OCI-LY7 (cell line): Measurements from ENCODE around the gene LPGAT1. TPM values are rescaled to one million over a fixed set of nuclear protein-coding genes. Genes with fewer than 3 reads are reported as not detected.
"Not testable (repeated sequence)": the region's sequence is repeated elsewhere in the genome, so short reads cannot be mapped to it uniquely, and the experiment has no call there.

Experiments used
- BruUV-seq: library from RNA; stranded (reverse); fragments of 400-500 nt; replicated peaks from 2 replicates; lab custom pipeline; 2021; lab: Mats Ljungman, UMichigan
- CTCF ChIA-PET: fragments of 300-600 bp; sonication (Branson Sonifier 250); formaldehyde crosslinking; loops from one replicate; lab custom pipeline; 2022; ENCODE audit warnings: antibody characterized with exemption; ENCODE audit not compliant: unreplicated experiment; lab: Charles Lee
- POLR2A ChIA-PET: fragments of 300-600 bp; sonication (Branson Sonifier 250); formaldehyde crosslinking; loops from one replicate; lab custom pipeline; 2022; ENCODE audit warnings: antibody characterized with exemption; lab: Charles Lee
- DNase-seq: peaks from one replicate; pipeline ENCODE4 v3.0.0-alpha.2; 2015; ENCODE audit warnings: low spot score
- H2AFZ ChIP-seq: fragments of 200-600 bp; sonication (generic), shearing (Covaris generic); 2 replicates; pipeline ENCODE4 v1.6.1; 2014; ENCODE audit warnings: mild to moderate bottlenecking, antibody characterized with exemption, low read length, moderate library complexity
- H3K27ac ChIP-seq: fragments of 200-600 bp; sonication (generic); 2 replicates; pipeline ENCODE4 v1.5.1; 2014; ENCODE audit warnings: mixed run types, low read depth, mild to moderate bottlenecking, moderate library complexity, low read length, inconsistent platforms; ENCODE audit not compliant: poor library complexity, severe bottlenecking
- H3K36me3 ChIP-seq: fragments of 200-600 bp; sonication (generic); 2 replicates; pipeline ENCODE4 v1.6.1; 2014; ENCODE audit warnings: mild to moderate bottlenecking, antibody characterized with exemption, low read length, moderate library complexity, mixed read lengths; ENCODE audit not compliant: insufficient read depth
- H3K4me1 ChIP-seq: fragments of 200-600 bp; sonication (generic); 2 replicates; pipeline ENCODE4 v1.5.1; 2014; ENCODE audit warnings: mild to moderate bottlenecking, low read length; ENCODE audit not compliant: insufficient read depth, poor library complexity, severe bottlenecking
- H3K4me2 ChIP-seq: fragments of 200-600 bp; sonication (generic); 2 replicates; pipeline ENCODE4 v1.6.1; 2014; ENCODE audit warnings: mild to moderate bottlenecking, low read length
- H3K4me3 ChIP-seq: fragments of 200-600 bp; sonication (generic); 2 replicates; pipeline ENCODE4 v1.5.1; 2014; ENCODE audit warnings: mild to moderate bottlenecking, low read depth, low read length; ENCODE audit not compliant: poor library complexity, severe bottlenecking
- H3K79me2 ChIP-seq: fragments of 200-600 bp; sonication (generic); 2 replicates; pipeline ENCODE4 v1.6.1; 2016; ENCODE audit warnings: low read depth, mild to moderate bottlenecking, low read length, moderate library complexity, mixed read lengths; ENCODE audit not compliant: insufficient read depth
- H3K9me2 ChIP-seq: fragments of 200-600 bp; sonication (generic); 2 replicates; pipeline ENCODE4 v1.6.1; 2016; ENCODE audit warnings: mild to moderate bottlenecking, low read length, mixed read lengths; ENCODE audit not compliant: insufficient read depth
- H3K9me3 ChIP-seq: fragments of 200-600 bp; sonication (generic); 2 replicates; pipeline ENCODE4 v1.6.1; 2014; ENCODE audit warnings: mild to moderate bottlenecking, mixed run types, low read length, mixed read lengths
- H4K20me1 ChIP-seq: fragments of 200-600 bp; sonication (generic); 2 replicates; pipeline ENCODE4 v1.6.1; 2014; ENCODE audit warnings: mild to moderate bottlenecking, antibody characterized with exemption, low read length, moderate library complexity, mixed read lengths; ENCODE audit not compliant: insufficient read depth
- EZH2phosphoT487 ChIP-seq: fragments of 200-600 bp; sonication (generic); IDR thresholded peaks from 2 replicates; pipeline ENCODE4 v1.6.1; 2018; ENCODE audit warnings: low read depth, borderline replicate concordance, mild to moderate bottlenecking, mixed run types, antibody characterized with exemption, low read length, moderate library complexity, mixed read lengths
- intact Hi-C: fragments of 100-400 bp; cut with micrococcal nuclease; formaldehyde crosslinking; loops from one replicate; pipeline ENCODE4 v1.10.0; 2022; ENCODE audit not compliant: unreplicated experiment
- total RNA-seq, 2 experiments: library from RNA; depleted of rRNA in 1 of 2; stranded (reverse); fragments of >200 nt in 1 of 2; shearing (Covaris generic) in 1 of 2; gene quantifications; 2 replicates each; pipeline ENCODE4 v1.2.3, GENCODE V29; 2014 to 2022
- TF ChIP-seq, protein P1 (sequence below): fragments of 200-600 bp; sonication (generic); conservative IDR thresholded peaks from 2 replicates; pipeline ENCODE4 v1.5.1; 2014; ENCODE audit warnings: mild to moderate bottlenecking, antibody characterized with exemption, low read length, moderate library complexity, mixed read lengths

The LPGAT1 gene
- total RNA-seq, 2 experiments from 2014 or later: 14.1 to 35.2 TPM

DNA sequence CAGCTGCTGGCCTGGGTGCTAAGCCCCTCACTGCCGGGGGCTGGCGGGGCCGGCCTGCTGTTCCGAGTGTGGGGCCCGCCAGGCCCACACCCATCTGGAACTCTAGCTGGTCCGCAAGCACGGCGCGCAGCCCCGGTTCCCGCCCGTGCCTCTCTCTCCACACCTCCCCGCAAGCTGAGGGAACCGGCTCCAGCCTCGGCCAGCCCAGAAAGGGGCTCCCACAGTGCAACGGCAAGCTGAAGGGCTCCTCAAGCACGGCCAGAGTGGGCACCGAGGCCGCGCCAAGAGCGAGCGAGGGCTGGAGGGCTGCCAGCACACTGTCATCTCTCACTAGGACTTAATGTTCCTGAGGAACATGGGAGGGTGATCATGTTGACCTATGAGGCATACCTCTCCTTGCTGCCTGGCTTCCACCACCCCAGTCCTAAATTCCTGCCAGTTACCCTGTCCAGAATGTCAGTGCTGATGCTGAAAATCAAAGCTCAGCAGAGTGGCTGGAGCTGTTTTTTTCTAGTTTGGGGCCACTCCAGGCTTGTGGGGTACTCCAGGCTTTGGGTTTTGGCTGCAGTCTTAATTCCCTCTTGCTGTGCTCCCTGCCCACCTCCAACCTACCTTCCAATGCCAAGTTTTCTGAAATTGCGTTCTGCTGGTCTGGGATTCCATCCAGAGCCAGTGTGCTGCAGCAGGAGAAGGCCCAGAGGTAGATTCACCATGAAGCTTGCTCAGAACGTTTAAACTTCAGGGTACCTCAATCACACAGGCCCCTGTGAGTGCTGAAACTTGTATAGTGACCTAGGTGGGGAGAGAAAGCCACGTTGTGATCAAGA is 44.2 kb upstream of the LPGAT1 start:
- Histone ChIP-seq H3K4me1 (no peaks in the 10 kb centered on the region), H2AFZ (no peak overlapping the region), H3K79me2 (no peaks in the 10 kb centered on the region), H3K4me3 (no peak overlapping the region), H3K27ac (no peak overlapping the region), H4K20me1 (no peaks in the 10 kb centered on the region), H3K36me3 (no peaks in the 10 kb centered on the region), H3K4me2 (no peak overlapping the region), H3K9me2 (no peaks in the 10 kb centered on the region), H3K9me3 (no peaks in the 10 kb centered on the region)
- no TSS peak for BruUV-seq
- intact Hi-C loops: no loop called here
- DNase-seq: no peak
- POLR2A ChIA-PET: no interaction called here
- CTCF ChIA-PET: no interaction called here
- no peak for TF ChIP-seq EZH2phosphoT487
- TF ChIP-seq, protein P1, sequence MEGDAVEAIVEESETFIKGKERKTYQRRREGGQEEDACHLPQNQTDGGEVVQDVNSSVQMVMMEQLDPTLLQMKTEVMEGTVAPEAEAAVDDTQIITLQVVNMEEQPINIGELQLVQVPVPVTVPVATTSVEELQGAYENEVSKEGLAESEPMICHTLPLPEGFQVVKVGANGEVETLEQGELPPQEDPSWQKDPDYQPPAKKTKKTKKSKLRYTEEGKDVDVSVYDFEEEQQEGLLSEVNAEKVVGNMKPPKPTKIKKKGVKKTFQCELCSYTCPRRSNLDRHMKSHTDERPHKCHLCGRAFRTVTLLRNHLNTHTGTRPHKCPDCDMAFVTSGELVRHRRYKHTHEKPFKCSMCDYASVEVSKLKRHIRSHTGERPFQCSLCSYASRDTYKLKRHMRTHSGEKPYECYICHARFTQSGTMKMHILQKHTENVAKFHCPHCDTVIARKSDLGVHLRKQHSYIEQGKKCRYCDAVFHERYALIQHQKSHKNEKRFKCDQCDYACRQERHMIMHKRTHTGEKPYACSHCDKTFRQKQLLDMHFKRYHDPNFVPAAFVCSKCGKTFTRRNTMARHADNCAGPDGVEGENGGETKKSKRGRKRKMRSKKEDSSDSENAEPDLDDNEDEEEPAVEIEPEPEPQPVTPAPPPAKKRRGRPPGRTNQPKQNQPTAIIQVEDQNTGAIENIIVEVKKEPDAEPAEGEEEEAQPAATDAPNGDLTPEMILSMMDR: no peak

DNA sequence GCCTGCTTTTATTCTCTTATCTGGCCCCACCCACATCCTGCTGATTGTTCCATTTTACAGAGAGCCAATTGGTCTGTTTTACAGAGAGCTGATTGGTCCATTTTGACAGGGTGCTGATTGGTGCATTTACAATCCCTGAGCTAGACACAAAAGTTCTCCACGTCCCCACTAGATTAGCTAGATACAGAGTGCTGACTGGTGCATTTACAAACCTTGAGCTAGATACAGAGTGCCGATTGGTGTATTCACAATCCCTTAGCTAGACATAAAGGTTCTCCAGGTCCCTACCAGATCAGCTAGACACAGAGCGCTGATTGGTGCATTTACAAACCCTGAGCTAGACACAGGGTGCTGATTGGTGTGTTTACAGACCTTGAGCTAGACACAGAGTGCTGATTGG is 43.2 kb upstream of the LPGAT1 start:
- POLR2A ChIA-PET, intact Hi-C loops, H3K79me2 ChIP-seq, H4K20me1 ChIP-seq, H3K4me2 ChIP-seq, H3K4me3 ChIP-seq, DNase-seq, H3K27ac ChIP-seq, H3K9me2 ChIP-seq, BruUV-seq, H3K9me3 ChIP-seq, H3K4me1 ChIP-seq, H2AFZ ChIP-seq, H3K36me3 ChIP-seq: not testable (repeated sequence)
- CTCF ChIA-PET: interaction anchor here (0.6 kb wide), 1 partner anchor 33 kb away, joined by 3 read pairs; no protein-coding TSS in a partner anchor

DNA sequence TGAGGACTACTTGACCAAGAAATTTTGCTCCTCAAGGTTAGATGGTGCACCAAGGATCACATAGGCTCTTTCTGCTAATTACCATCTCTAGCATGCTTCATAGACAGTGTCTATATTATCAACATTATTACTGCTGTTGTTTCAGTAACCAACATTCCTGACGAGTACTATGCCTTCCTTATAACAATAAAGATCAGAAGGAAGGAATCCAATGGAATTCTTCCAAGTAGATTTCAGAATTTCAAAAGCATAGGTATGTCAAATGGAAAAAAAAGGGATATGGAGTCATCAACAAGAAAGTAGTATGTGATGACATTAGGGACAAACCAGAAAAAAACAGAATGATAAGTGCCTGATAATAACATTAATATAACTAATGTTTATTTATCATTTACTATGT is 39.6 kb upstream of the LPGAT1 start:
- Histone ChIP-seq H3K9me2 (no peaks in the 10 kb centered on the region), H3K27ac (no peak overlapping the region), H3K4me2 (no peak overlapping the region), H3K79me2 (no peaks in the 10 kb centered on the region), H3K4me3 (no peak overlapping the region), H3K9me3 (no peaks in the 10 kb centered on the region), H3K4me1 (no peaks in the 10 kb centered on the region), H2AFZ (no peak overlapping the region), H4K20me1 (no peaks in the 10 kb centered on the region), H3K36me3 (no peaks in the 10 kb centered on the region)
- ChIA-PET POLR2A (no interaction called here), CTCF (no interaction called here)
- no TSS peak for BruUV-seq
- no peak for DNase-seq
- intact Hi-C loops: no loop called here
- TF ChIP-seq EZH2phosphoT487: no peak
- TF ChIP-seq, protein P1: no peak
